SJCRH30 (cell line): ENCODE results near the gene TSKU. TPM values are rescaled to one million over a fixed set of nuclear protein-coding genes. Genes with fewer than 3 reads are reported as not detected.

Source experiments
- DNase-seq, 2 experiments: peaks; one replicate each; pipeline ENCODE4 v3.0.0-alpha.2; 2015 to 2020
- H3K27ac ChIP-seq: fragments of 250-450 bp; sonication (Bioruptor Pico); 2 replicates; pipeline ENCODE4 v1.5.1; 2020; ENCODE audit warnings: mild to moderate bottlenecking, moderate library complexity
- H3K27me3 ChIP-seq: fragments of 250-450 bp; sonication (Bioruptor Pico); 2 replicates; pipeline ENCODE4 v1.5.1; 2020; ENCODE audit warnings: mild to moderate bottlenecking, moderate library complexity
- H3K36me3 ChIP-seq: fragments of 250-450 bp; sonication (Bioruptor Pico); 2 replicates; pipeline ENCODE4 v1.5.1; 2020; ENCODE audit warnings: mild to moderate bottlenecking, moderate library complexity
- H3K4me1 ChIP-seq: fragments of 250-450 bp; sonication (Bioruptor Pico); 2 replicates; pipeline ENCODE4 v1.5.1; 2020; ENCODE audit warnings: mild to moderate bottlenecking, moderate library complexity
- H3K4me3 ChIP-seq: fragments of 250-450 bp; sonication (Bioruptor Pico); 2 replicates; pipeline ENCODE4 v1.5.1; 2020; ENCODE audit warnings: mild to moderate bottlenecking, moderate library complexity
- H3K9me3 ChIP-seq: fragments of 250-450 bp; sonication (Bioruptor Pico); replicated peaks from 2 replicates; pipeline ENCODE4 v1.5.1; 2020; ENCODE audit warnings: mild to moderate bottlenecking, moderate library complexity
- total RNA-seq: library from RNA; depleted of rRNA; stranded (reverse); fragments of >200 nt; shearing (Covaris generic); gene quantifications from 2 replicates; pipeline ENCODE4 v1.2.3, GENCODE V29; 2014; rRNA removed

TSKU gene
- total RNA-seq, 1 experiment from 2014 or later = 18.2 TPM

DNA sequence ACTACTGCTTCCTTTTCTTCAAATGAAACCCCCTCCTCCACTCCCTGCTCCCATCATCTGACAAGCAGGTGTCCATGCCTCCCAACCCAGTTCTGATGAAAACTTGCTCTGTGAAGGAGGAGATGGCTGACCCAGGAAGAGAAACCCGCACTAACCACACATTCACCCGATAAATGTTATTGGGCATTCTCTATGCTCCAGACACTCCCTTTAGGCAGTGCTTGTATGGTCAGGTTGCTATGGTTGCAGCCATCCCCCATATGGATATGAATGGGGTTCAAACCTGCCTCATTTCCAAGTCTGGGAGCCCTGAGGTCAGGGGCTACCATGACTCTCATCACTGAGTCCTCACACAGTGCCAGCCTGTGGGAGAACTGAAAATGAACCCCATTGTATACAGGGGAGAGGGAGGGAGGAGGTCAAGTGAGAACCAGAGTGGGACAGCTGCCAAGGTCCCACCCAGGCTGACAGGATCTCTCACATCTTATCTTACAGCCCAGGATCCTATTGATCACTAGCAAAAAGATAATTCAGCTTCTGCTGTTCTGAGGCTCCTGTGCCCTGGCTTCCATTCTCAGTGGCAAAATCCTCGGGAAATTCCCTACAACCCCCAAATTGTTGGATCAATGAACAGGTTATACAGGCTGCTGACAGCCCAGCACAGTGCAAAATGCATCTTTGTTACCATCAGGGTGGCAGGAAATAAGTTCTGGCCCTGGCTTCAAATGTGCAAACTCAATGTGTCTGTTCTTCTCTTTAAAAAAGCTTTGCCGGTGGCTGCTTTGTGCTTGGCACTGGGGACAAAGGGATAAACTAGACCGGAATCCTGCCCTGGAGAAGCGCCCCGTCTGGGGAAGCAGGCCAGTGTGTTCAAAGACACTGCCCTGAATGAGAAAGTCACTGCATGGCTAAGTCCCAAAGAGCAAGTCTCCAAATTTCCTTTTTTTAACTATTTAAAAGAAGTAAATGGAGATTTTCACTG lies 54.8 kb downstream of the TSKU start:
- H3K27ac ChIP-seq = no peak overlapping the region

DNA sequence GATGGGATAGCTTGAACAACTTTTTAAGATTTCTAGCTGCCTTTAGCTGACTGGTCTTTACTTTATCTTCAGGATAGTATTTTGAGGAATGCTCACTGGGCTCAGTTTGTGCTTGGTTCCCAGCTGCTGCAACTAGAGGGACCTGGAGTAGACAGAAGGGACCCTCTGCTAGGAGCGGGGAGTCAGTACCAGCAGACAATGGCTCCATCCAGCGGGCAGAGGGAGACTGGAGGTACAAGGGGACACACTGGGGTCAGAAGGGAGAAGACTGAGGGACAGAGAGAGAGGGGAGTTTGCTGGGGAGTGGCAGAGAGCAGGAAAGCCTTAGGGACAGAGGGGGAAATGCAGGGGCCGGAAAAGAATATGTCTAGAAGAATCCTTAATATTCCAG lies 55.5 kb downstream of the TSKU start:
- H3K27me3 ChIP-seq = no peaks in the 10 kb centered on the region
- peak; percentile 50 to 59 for DNase-seq
- H3K4me1 ChIP-seq = peaks cover 12% of the 10 kb centered on the region
- H3K27ac ChIP-seq = no peak overlapping the region
- H3K36me3 ChIP-seq = no peaks in the 10 kb centered on the region
- no peaks in the 10 kb centered on the region for H3K9me3 ChIP-seq
- H3K4me3 ChIP-seq = no peak overlapping the region

More for the DNA sequence above, 54.8 kb downstream of the TSKU start:
- Histone ChIP-seq H3K4me3 (no peak overlapping the region), H3K4me1 (peaks cover 12% of the 10 kb centered on the region), H3K36me3 (no peaks in the 10 kb centered on the region), H3K27me3 (no peaks in the 10 kb centered on the region), H3K9me3 (no peaks in the 10 kb centered on the region)
- DNase-seq = no peak

DNA sequence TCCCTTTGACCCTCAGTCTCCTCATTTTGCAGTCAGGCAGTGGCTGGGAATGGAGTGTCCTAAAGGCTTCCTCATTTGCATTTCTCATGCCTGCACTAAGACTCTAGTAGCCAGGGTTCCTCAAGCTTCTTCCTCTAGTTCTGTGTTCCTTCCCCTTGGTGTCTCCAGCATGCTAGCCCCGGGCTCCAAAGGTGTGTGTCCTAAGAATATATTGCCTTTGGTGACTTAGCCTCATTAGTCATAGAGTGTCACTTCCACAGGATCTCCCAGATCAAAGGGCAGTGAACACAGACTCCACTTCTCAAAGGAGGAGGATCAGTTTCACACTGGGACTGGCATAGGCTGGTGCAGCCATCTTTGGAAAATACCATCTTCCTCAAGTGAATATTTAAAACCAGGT lies 56.2 kb downstream of the TSKU start:
- Histone ChIP-seq H3K4me1 (peaks cover 12% of the 10 kb centered on the region), H3K27ac (no peak overlapping the region), H3K4me3 (no peak overlapping the region), H3K9me3 (no peaks in the 10 kb centered on the region), H3K27me3 (no peaks in the 10 kb centered on the region), H3K36me3 (no peaks in the 10 kb centered on the region)
- no peak for DNase-seq

DNA sequence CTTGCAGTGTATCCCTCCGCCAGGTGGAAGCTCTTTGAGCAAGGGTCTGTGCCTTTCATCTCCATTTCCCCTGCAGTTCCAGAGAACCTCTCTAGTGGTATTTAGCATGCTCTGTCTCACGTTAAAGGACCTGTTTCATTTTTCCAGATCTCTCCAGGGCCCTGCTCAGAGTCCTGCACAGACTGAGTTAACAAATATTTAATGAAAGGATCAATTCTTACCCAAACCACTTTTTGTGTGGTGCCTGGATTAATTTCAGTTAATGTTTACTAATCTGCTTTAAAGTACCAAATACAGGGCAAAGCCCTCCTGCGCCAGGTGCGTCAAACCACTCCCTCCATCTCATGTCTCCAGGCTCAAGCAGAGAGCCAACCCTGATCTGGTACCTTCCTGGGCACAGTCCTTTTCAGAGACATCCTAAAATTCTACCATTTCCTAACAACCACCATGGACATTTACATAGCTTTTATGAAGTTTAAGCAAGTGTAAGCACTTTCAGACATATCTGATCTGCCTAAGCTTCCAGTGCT lies 58.8 kb downstream of the TSKU start:
- H3K4me1 ChIP-seq = no peaks in the 10 kb centered on the region; the same call in 1 of the 2 replicates
- DNase-seq = no peak
- no peak overlapping the region for H3K4me3 ChIP-seq
- no peaks in the 10 kb centered on the region for H3K36me3 ChIP-seq
- no peaks in the 10 kb centered on the region for H3K9me3 ChIP-seq
- no peak overlapping the region for H3K27ac ChIP-seq
- H3K27me3 ChIP-seq = no peaks in the 10 kb centered on the region

DNA sequence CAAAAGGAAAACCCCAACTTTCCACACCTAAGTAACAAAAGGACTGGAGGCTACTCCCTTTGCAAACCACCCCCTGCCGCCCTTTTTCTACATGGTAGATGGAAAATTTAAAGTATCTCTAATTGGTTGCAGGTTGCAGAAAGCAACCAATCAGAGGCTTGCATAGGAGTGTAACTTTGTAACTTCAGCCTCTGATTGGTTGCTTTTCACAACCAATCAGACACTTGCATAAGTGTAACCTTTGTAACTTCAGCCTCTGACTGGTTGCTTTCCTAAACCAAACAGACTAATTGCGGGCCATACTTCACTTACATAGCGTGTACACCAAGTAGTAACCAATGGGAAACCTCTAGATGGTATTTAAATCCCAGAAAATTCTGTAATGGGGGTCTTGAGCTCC lies 60.8 kb downstream of the TSKU start:
- H3K27me3 ChIP-seq = no peaks in the 10 kb centered on the region
- H3K4me1 ChIP-seq = peaks cover under 1% of the 10 kb centered on the region
- H3K36me3 ChIP-seq = no peaks in the 10 kb centered on the region
- no peak overlapping the region for H3K4me3 ChIP-seq
- DNase-seq = no peak
- no peak overlapping the region for H3K27ac ChIP-seq
- no peaks in the 10 kb centered on the region for H3K9me3 ChIP-seq

DNA sequence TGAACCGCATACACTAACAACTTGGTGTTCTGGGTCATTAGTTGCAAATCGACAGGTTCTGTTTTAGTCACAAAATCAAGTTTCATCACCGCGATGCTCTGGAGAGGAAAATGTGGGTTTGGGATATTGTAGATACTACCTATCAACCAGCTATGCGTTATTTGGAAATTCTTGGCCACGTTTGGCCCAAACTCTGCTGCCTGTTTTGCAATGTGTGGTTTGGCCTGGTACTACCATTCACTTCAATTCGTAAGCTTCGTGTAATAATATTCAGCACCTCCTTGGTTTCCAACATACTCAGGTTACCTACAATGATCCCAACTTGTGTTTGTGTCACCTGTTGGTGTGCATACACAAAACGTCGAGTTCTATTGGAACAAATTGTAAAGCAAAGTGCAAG lies 61.4 kb downstream of the TSKU start:
- Histone ChIP-seq H3K4me3 (no peak overlapping the region), H3K4me1 (peaks cover 6% of the 10 kb centered on the region), H3K27me3 (no peaks in the 10 kb centered on the region), H3K36me3 (no peaks in the 10 kb centered on the region), H3K9me3 (no peaks in the 10 kb centered on the region), H3K27ac (no peak overlapping the region)
- no peak for DNase-seq

DNA sequence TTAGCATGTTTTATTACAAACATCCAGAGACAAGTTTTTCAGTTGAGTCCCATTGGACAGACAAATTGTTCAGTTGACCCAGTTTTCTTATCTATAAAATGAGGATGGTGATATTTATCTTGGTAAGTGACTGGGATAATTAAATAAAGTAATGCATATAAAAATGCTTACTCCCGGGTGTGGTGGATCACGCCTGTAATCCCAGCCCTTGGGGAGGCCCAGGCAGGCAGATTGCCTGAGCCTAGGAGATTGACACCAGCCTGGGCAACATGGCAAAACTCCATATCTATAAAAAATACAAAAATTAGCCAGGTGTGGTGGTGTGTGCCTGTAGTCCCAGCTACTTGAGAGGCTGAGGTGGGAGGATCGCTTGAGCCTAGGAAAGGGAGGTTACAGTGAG lies 61.9 kb downstream of the TSKU start:
- no peaks in the 10 kb centered on the region for H3K36me3 ChIP-seq
- no peak overlapping the region for H3K4me3 ChIP-seq
- DNase-seq = no peak
- peaks cover 12% of the 10 kb centered on the region for H3K4me1 ChIP-seq
- H3K27me3 ChIP-seq = no peaks in the 10 kb centered on the region
- H3K9me3 ChIP-seq = no peaks in the 10 kb centered on the region
- H3K27ac ChIP-seq = no peak overlapping the region

DNA sequence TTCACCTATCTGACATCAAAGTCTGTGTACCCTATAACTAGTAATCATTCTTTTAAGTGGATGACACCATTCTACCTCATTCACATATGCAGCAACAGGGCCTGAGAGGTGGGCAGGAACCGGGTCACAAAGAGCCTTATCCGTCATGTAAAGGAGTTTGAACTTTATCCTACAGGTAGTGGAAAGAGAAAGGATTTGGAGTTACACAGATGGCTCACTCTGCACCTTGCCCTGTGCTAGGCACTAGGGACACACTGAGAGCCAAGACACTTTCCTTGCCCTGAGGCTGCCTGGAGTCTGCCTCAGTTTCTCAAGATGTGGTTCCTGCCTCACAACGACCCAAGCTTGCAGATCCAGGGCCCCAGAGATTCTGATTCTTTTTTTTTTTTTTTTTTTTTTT lies 63.3 kb downstream of the TSKU start:
- Histone ChIP-seq H3K4me3 (no peak overlapping the region), H3K27ac (no peak overlapping the region), H3K27me3 (no peaks in the 10 kb centered on the region), H3K36me3 (no peaks in the 10 kb centered on the region), H3K4me1 (peaks cover 17% of the 10 kb centered on the region), H3K9me3 (no peaks in the 10 kb centered on the region)
- DNase-seq = no peak

Other genes with a start within 250 kb of the TSKU start
- gene LRRC32, start 112.6 kb upstream of the TSKU start, total RNA-seq = 0.15 and 0.30 TPM in 2 replicates
- gene ACER3, start 77.6 kb downstream of the TSKU start, total RNA-seq = 17.3 and 22.1 TPM in 2 replicates